HS-27A (cell line): ENCODE results near the gene TCTN2.

Source experiments
- DNase-seq: peaks from one replicate; pipeline ENCODE4 v3.0.0-alpha.2; 2012; ENCODE audit warnings: low read depth, missing footprints

TCTN2 gene

GRCh38 chr12:123686636-123687190, 15.8 kb downstream of the TCTN2 start:
- DNase-seq, result no peak

- no peak for DNase-seq
These were observed 19.4 kb downstream of the TCTN2 start for GRCh38 chr12:123690191-123690840.

- DNase-seq, result no peak
These were observed 25.3 kb downstream of the TCTN2 start for GRCh38 chr12:123696207-123696606.

GRCh38 chr12:123696646-123697045, 25.7 kb downstream of the TCTN2 start:
- DNase-seq, result no peak

GRCh38 chr12:123705935-123706334, 35.0 kb downstream of the TCTN2 start:
- no peak for DNase-seq

- DNase-seq, result no peak
These were observed 36.6 kb downstream of the TCTN2 start for GRCh38 chr12:123707466-123707865.

- DNase-seq, result no peak
These were observed 41.9 kb downstream of the TCTN2 start for GRCh38 chr12:123712780-123713319.

GRCh38 chr12:123713398-123713797, 42.5 kb downstream of the TCTN2 start:
- DNase-seq, result no peak

- no peak for DNase-seq
These were observed 43.1 kb downstream of the TCTN2 start for GRCh38 chr12:123713823-123714585.

- DNase-seq, result no peak
These were observed 44.3 kb downstream of the TCTN2 start for GRCh38 chr12:123715195-123715594.

- DNase-seq, result no peak
These were observed 46.4 kb downstream of the TCTN2 start for GRCh38 chr12:123717350-123717749.

GRCh38 chr12:123720141-123720814, 49.4 kb downstream of the TCTN2 start:
- no peak for DNase-seq

GRCh38 chr12:123721245-123721644, 50.3 kb downstream of the TCTN2 start:
- no peak for DNase-seq

GRCh38 chr12:123723011-123723410, 52.1 kb downstream of the TCTN2 start:
- DNase-seq, result no peak

- no peak for DNase-seq
These were observed 52.9 kb downstream of the TCTN2 start for GRCh38 chr12:123723765-123724164.

- DNase-seq, result no peak
These were observed 55.3 kb downstream of the TCTN2 start for GRCh38 chr12:123726244-123726643.

- no peak for DNase-seq
These were observed 56.0 kb downstream of the TCTN2 start for GRCh38 chr12:123726962-123727361.

GRCh38 chr12:123727878-123728277, 57.0 kb downstream of the TCTN2 start:
- no peak for DNase-seq

- DNase-seq, result no peak
These were observed 60.7 kb downstream of the TCTN2 start for GRCh38 chr12:123731596-123731995.

GRCh38 chr12:123732251-123732650, 61.3 kb downstream of the TCTN2 start:
- no peak for DNase-seq

GRCh38 chr12:123733229-123733628, 62.3 kb downstream of the TCTN2 start:
- DNase-seq, result no peak

- no peak for DNase-seq
These were observed 63.4 kb downstream of the TCTN2 start for GRCh38 chr12:123734268-123734667.
